NCI-H1048 (cell line): Measurements from ENCODE around the gene SCN2B.

Experiments used
- DNase-seq: peaks from one replicate; lab custom pipeline; 2025; lab: John Stamatoyannopoulos, UW

The SCN2B gene

GRCh38 chr11:118132385-118133151 lies 43.9 kb downstream of the SCN2B start:
- no peak for DNase-seq

GRCh38 chr11:118129471-118130172 lies 46.8 kb downstream of the SCN2B start:
- DNase-seq = no peak

DNA sequence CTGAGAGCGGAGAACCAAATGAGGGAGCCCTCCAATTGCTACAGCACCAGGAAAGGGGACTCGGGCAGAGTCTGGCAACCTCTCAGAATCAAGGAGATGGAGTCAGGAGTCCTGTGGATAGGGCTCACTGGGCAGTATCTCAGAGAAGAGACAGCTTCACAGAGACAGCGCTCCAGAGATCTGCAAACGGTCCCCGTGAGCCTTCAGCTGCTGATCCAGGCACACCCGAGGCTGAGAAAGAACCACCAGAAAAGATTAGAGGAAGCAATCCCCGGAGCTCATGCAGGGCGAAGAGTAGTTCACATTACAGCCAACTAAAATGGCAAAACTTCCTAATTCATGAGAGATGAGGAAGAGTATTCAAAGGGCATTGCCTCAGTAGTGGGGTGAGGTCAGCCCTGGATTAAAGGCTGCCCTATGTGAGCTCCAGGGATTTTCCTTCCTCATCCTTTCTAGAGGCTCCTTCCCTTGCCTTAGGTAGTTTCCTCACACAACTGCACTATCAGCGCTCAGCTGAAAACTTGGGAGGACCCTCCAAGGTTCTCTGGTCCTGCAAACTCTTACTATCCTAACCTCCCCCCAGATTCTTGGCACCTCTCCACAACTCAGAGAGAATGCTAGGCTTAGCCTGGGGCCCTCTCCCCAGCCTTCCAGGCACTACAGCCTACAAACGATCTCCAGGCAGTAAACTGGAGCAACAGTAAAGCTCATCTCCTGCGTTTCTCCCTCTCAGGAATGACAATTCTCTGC lies 47.5 kb downstream of the SCN2B start:
- DNase-seq = no peak

- no peak for DNase-seq
Measured at GRCh38 chr11:118128310-118128709, 48.1 kb downstream of the SCN2B start.

GRCh38 chr11:118126082-118126838 lies 50.2 kb downstream of the SCN2B start:
- no peak for DNase-seq

DNA sequence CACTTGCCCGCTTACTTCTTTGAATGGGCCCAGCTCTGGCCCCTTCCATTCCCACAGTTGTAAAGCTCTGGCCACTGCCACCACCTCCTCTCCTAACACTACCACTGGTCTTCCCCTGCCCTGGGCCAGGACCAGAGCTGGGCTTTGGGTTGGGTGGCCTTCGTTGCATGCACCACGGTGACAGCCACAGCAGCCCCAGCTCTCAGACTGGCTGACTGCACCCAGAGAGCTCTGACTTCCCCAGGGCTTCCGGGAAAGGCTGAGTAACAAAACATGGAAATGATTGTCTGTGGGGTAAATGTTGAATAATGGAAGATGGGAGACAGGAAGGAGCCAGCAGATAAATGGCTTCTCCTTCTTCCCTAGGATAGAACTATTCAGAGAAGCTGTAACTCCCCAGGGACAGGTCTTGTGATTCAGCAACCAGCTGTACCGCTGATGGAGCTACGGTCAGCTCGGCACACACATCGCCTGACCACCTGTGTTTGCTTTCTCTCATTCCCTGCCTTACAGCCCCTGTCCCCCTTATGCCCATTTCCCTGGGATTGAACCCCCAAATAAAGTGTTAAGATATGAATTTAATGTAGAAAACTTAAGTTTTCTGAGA lies 51.4 kb downstream of the SCN2B start:
- no peak for DNase-seq

GRCh38 chr11:118120793-118121192 lies 55.6 kb downstream of the SCN2B start:
- no peak for DNase-seq

DNA sequence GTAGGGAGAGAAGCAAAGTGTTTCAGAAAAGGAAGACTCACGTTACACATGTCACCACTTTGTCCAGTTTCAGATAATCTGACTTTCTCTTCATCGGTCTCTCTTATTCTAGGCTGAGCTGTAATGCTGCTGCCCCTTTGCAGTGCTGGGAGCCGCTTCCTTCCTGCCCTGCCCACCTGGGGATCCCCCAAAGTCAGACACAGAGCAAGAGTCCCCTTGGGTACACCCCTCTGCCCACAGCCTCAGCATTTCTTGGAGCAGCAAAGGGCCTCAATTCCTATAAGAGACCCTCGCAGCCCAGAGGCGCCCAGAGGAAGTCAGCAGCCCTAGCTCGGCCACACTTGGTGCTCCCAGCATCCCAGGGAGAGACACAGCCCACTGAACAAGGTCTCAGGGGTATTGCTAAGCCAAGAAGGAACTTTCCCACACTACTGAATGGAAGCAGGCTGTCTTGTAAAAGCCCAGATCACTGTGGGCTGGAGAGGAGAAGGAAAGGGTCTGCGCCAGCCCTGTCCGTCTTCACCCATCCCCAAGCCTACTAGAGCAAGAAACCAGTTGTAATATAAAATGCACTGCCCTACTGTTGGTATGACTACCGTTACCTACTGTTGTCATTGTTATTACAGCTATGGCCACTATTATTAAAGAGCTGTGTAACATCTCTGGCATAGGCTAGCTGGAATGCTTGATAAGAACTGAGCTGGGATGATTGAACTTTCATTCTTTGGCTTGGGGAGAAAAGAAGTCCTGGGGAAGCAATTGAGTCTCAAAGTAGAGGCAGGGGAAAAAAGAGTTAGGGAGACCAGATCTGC lies 58.4 kb downstream of the SCN2B start:
- no peak for DNase-seq

GRCh38 chr11:118115048-118115447 lies 61.4 kb downstream of the SCN2B start:
- DNase-seq = no peak

GRCh38 chr11:118114266-118114665 lies 62.2 kb downstream of the SCN2B start:
- no peak for DNase-seq

GRCh38 chr11:118112711-118113430 lies 63.6 kb downstream of the SCN2B start:
- no peak for DNase-seq
